Subcutaneous adipose tissue (tissue), 4 donors: Measurements from ENCODE around the gene UBXN6. TPM values are rescaled to one million over a fixed set of nuclear protein-coding genes. Genes with fewer than 3 reads are reported as not detected.

ENCODE experiments used
- CTCF ChIP-seq: fragments of 450-650 bp; IDR thresholded peaks from one replicate; pipeline ENCODE4 v1.5.1; 2016; ENCODE audit warnings: low read depth, mild to moderate bottlenecking, control low read depth, antibody characterized with exemption, moderate library complexity
- total RNA-seq, 4 donors: library from RNA; depleted of rRNA; stranded (reverse); fragments of >200 nt; gene quantifications; one replicate each; pipeline ENCODE4 v1.1.0, GENCODE V29; 2016

UBXN6 gene
- total RNA-seq, 4 donors from 2014 or later = 85.0 to 149 (median 102) TPM

GRCh38 chr19:4474514-4475022 lies 17.0 kb upstream of the UBXN6 start:
- no peak for TF ChIP-seq CTCF

GRCh38 chr19:4473763-4474513 lies 16.3 kb upstream of the UBXN6 start:
- no peak for TF ChIP-seq CTCF

GRCh38 chr19:4473011-4473762 lies 15.6 kb upstream of the UBXN6 start:
- no peak for TF ChIP-seq CTCF

- TF ChIP-seq CTCF = no peak
Measured at GRCh38 chr19:4472174-4472974, 14.8 kb upstream of the UBXN6 start, which contains the start of gene HDGFL2. Gene HDGFL2, plus strand, starts transcription at chr19:4472297. Its CDS starts 54 bp downstream, at chr19:4472351.

GRCh38 chr19:4471403-4472173 lies 14.0 kb upstream of the UBXN6 start:
- no peak for TF ChIP-seq CTCF

- TF ChIP-seq CTCF = no peak
Measured at GRCh38 chr19:4467835-4468234, 10.2 kb upstream of the UBXN6 start.
